Measurements from ENCODE around the gene GMIP.
A peak's percentile ranks its signal among the peaks of the same experiment; 100 is the strongest.
"Not testable (repeated sequence)": the region's sequence is repeated elsewhere in the genome, so short reads cannot be mapped to it uniquely, and the experiment has no call there.

Gene GMIP, protein sequence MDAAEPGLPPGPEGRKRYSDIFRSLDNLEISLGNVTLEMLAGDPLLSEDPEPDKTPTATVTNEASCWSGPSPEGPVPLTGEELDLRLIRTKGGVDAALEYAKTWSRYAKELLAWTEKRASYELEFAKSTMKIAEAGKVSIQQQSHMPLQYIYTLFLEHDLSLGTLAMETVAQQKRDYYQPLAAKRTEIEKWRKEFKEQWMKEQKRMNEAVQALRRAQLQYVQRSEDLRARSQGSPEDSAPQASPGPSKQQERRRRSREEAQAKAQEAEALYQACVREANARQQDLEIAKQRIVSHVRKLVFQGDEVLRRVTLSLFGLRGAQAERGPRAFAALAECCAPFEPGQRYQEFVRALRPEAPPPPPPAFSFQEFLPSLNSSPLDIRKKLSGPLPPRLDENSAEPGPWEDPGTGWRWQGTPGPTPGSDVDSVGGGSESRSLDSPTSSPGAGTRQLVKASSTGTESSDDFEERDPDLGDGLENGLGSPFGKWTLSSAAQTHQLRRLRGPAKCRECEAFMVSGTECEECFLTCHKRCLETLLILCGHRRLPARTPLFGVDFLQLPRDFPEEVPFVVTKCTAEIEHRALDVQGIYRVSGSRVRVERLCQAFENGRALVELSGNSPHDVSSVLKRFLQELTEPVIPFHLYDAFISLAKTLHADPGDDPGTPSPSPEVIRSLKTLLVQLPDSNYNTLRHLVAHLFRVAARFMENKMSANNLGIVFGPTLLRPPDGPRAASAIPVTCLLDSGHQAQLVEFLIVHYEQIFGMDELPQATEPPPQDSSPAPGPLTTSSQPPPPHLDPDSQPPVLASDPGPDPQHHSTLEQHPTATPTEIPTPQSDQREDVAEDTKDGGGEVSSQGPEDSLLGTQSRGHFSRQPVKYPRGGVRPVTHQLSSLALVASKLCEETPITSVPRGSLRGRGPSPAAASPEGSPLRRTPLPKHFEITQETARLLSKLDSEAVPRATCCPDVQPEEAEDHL

DNA sequence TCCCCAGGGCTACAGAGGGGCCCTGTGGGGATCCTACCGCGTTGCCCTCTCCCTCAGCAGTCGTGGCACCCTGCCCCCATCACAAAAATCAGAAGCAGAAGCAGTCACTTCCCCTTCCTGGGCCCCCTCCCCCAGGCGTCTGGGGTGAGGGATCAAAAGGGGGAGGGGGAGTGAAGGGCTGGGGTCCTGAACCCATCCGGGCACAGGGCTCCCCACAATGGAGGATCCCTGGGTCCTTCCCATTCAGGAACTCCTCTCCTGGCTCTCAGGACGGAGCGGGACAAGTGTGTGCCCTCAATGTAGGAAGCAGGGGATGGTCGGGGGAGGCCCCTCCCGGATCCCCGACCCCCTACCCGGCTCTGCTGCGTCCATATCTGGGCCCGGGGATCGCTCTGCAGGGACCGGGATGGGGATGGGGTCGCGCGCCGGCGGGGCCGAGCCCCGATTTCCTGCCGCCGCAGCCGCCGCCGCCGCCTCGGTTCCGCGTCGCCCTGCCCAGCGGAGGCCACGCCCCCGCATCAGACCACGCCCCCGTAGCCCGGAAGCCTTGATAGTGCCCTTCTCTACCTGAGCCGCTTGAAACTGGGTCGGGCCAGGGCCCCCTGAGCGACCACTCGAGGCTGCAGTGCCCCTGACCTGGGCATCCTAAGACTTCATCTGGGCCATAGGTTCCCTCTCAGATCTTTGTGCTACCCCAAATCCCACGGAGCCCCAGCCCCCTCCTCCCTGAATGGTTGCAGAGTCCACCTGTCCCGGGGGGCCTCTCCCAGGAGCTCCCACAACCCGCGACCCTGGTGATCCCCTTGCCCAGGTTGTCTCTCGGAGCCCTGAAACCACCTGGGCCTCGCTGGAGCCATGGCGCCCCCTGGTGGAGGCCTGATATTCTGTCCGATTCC, at the start of gene GMIP:
TSS of gene GMIP (minus strand) at position 500 of the 896 bp plus-strand sequence. CDS start at position 372, 128 bp downstream.
- DNase-seq = peak; percentile 45

DNA sequence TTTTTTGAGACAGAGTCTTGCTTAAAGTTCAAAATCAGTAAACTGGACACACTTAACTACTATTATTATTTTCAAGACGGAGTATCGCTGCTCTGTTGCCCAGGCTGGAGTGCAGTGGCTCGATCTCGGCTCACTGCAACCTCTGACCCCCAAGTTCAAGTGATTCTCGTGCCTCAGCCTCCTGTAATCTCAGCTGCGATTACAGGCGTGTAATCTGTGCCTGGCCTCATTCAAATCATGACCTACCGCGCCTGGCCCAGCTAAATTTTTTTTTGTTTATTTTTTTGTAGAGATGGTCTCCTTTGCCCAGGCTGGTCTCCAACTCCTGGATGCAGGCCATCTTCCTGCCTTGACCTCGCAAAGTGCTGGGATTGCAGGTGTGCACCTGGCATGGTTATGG, 48.2 kb upstream of the GMIP start:
- no peak for DNase-seq

- DNase-seq = not testable (repeated sequence)
Measured at GRCh38 chr19:19689023-19689422, 45.6 kb upstream of the GMIP start.

GRCh38 chr19:19687090-19687489, 43.6 kb upstream of the GMIP start:
- DNase-seq = no peak

DNA sequence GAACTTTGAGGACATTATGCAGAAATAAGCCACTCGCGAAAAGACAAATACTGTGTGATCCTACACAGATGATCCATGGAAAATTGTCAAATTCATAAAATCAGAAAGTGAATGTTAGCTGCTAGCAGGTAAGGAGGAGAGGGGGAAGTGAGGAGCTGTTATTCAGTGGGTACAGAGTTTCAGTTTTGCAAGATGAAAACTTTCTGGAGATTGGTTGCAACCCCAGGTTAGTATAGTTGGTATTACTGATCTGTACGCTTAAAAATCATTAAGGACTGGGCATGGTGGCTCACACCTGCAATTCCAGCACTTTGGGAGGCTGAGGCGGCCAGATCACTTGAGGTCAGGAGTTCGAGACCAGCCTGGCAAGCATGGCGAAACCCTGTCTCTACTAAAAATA, 43.1 kb upstream of the GMIP start:
- DNase-seq = no peak

GRCh38 chr19:19686119-19686518, 42.7 kb upstream of the GMIP start:
- DNase-seq = not testable (repeated sequence)

- no peak for DNase-seq
Measured at GRCh38 chr19:19679176-19680073, 36.0 kb upstream of the GMIP start.

DNA sequence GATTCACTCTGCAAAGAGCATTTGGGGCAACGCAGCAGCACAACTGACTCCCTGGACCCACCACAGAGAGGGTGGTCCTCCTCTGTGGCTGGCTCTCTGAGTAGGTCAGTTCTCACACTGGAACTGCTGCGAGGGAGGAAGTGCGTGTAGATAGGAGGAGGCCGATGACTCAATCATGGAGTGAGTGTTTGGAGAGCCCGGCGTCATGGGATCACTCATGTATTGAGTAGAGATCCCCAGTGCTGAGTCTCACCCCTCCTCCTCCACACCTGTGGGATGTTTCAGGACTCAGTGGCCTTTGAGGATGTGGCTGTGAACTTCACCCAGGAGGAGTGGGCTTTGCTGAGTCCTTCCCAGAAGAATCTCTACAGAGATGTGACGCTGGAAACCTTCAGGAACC, 34.1 kb upstream of the GMIP start:
- DNase-seq = no peak

DNA sequence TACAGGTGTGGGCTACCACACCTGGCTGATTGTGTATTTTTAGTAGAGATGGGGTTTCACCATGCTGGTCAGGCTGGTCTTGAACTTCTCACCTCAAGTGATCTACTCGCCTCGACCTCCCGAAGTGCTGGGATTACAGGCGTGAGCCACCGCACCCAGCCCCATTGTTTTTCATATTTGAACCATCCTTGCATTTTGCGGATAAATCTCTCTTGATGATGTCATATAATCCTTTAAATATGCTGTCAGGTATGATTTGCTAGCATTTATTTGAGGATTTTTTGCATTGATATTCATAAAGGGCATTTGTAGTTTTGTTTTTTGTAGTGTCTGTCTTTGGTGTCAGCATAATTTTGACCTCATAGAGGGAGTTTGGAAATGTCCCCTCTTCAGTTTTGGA, 30.9 kb upstream of the GMIP start:
- no peak for DNase-seq

- DNase-seq = no peak
Measured at GRCh38 chr19:19672816-19673215, 29.4 kb upstream of the GMIP start.

GRCh38 chr19:19670070-19670551, 26.7 kb upstream of the GMIP start:
- no peak for DNase-seq

DNA sequence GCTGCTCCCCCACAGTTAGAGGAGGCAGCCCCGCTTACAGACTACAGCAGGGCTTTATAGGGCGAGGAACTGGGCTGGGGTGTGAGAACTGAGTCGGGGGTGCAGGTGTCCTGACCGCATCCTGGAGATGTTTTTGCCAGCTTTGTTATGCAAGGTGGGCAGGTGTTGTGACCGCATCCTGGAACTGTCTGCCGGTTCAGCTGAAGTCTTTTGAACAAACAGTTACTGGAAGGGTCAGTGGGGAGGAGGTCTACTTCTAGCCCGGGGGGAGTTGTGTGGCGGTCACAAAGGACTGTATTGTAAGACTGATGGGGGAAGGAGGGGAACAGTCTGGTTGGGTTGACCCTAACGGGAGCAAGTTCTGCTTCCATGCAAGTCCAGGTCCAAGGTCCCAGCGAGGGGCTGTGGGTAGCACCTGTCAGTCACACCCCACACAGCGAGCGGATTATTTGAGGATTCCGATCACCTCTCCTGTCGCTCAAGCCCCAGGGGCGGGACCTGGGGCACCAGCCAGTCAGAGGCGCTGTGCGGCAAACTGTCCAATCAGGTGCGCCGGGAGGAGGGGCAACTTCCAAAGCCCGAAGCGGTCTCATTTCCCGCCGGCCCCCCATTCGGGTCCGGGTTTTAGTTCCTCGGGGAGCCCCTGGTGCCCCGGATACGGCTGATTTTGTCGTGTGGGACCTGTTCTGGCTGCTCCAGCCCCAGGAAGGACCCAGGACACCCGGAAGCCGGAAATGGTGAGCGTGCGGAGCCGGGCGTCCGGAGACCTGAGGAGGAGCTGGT, 25.0 kb upstream of the GMIP start, which contains the start of gene ZNF101:
TSS of gene ZNF101 (plus strand) at position 610 of the 783 bp plus-strand sequence. CDS start at position 735, 125 bp downstream.
- DNase-seq = peak; percentile 74

- not testable (repeated sequence) for DNase-seq
Measured at GRCh38 chr19:19665420-19665948, 22.0 kb upstream of the GMIP start.

DNA sequence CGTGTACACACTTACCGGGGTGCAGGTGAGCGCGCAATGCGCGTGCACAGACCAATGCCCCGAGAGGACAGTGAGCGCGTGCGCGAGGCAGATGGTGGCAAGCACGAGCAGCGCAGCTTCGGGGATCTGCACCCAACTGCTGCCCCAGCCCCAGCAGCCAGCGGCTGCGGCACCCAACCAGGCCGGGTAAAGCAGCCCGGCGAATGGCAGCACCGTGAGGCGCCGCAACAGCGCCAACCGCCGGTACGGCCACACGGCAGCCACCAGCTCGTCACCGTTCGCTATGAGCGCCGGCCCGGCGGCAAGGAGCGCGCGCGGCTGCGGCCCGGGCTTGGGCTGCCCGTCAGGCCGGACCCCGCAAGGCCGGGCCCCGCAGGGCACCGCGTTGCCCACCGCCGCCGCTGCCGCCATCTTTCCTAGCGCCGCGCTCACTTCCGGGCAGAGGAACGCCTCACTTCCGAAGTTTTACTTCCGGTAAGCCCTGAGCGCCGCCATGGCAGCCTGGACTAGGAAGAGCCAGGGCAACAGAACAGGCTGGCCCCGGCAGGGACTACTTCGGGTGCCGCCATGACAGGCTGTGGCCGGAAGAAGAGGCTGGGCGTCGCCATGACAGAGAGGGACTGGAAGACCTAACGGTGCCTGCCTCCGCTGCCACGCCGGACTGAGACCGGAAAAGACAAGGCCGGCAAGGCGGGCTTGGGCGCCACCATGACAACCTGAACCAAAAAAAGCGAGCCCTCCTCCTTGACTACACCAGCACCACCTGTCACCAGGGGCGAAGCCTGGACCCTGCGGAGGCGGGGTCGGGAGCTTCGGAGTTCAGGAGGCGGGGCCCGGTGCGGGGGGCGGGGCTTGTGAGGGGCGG, 20.0 kb upstream of the GMIP start, which contains the start of gene ATP13A1:
TSS of gene ATP13A1 (minus strand) at position 421 of the 865 bp plus-strand sequence. CDS start at position 411, 10 bp downstream.
- DNase-seq = peak; percentile 89

DNA sequence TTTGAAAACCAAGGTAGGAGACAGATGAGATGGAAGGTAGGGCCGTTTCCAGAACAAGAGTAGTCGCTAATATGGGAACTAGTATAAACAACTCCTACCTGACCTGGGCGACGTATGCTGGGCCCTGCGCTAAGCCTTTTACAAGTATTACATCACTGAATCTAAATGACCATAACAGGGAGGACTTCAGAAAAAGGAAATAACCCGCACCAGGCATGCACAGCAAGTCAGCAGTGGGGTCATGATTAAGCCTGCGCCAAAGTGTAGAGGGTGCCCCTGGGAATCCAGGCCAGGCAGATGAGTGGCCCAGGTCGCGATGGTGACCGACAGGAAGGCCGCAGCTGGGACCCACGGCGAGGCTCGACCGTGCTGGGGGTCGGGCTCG, 19.4 kb upstream of the GMIP start:
- DNase-seq = no peak

GRCh38 chr19:19662344-19662743, 18.9 kb upstream of the GMIP start:
- DNase-seq = no peak

DNA sequence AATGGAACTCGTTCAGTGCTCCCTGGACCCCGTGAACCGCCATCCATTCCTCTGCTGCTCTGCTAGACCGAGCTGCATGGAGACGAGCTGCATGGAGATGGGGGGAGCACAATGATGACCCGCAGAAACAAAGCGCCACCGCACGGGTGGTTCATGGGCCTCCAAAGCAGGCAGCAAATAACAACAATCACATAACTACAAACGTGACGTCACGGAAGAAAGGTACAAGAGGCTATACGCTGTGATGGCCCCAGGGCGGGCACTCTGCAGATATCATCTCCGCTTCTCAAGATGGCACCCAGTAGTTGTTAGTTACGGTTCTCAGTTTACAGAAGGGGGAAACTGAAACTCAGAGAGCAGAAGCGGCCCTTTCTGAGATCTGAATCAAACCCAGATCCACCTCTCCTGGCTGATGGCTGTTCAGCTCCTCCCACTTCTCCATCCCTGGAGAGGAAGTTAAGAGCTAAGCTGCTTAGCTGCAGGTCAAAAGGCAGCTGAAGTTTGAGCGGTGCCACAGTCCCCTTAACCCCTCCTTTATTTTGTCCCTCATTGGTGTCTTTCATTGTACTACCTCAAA, 18.3 kb upstream of the GMIP start:
- no peak for DNase-seq

GRCh38 chr19:19661141-19661674, 17.8 kb upstream of the GMIP start:
- DNase-seq = no peak

All from NCI-H2029 treated with DMSO at 0.1 percent for 48 hours (cell line).